HG02642 (cell line): Measurements from ENCODE around the gene CDKL5.

Source experiments
- ATAC-seq: cut with Tn5 transposase; IDR thresholded peaks from one replicate; pipeline ENCODE4 v1.9.1; 2021; ENCODE audit warnings: mild to moderate bottlenecking; ENCODE audit not compliant: unreplicated experiment, poor library complexity

The CDKL5 gene

DNA sequence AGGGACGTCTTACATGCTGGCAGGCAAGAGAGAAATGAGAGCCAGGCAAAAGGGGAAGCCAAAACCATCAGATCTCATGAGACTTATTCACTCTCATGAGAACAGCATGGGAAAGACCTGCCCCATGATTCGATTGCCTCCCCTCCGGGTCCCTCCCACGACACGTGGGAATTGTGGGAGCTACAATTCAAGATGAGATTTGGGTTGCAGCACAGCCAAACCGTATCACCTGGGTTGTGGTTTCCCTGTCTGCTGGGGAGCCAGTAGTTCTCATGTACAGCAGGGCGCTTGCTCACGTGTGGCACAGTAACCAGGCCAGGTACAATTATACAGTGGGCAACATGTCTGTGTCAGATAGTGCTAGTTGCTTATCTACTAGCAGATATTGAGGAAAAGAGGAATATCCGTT lies 257.6 kb downstream of the CDKL5 start:
- no peak for ATAC-seq

DNA sequence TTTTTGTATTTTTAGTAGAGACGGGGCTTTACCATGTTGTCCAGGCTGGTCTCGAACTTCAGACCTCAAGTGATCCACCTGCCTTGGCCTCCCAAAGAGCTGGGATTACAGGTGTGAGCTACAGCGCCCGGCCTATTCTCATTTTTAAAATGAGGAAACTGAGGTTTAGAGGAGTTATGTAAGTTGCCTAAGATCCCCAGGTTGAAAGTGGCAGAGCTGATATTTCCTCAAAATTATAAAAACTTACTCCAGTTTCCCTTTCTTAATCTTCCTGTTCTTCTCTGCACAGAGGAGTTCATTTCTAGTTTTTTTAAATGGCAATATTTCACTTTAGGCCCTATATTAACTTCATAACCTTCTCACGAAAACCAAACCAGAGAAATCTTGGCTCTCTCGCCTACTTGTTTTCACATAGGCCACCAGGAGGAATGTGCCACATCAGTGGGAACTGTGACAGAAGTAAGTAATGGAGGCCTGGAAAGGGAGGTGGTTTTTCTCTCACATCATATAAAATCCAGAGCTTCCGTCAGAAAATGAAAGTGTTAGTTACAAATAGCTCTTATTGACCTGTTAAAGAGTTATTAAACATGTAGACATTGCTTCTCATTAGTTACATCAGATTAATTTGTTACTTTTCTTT lies 262.6 kb downstream of the CDKL5 start:
- no peak for ATAC-seq

DNA sequence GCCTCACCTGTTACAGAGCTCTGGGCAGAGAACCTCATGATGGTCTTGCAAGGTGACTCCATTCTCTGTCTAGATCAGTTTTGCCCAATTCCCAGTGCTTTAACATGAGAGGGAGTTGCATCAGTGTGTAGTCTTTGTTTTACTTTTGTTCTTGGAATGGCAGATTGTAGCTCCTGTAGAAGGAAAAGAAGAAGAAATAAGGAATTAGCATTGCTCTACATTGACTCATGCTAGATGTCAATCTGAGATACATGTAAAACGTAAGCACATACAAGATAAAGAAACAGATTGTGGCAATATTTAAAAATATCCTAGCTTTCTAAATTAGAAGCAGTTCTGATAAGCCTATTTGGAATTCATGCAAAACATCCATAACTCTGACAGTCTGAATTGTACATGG lies 266.0 kb downstream of the CDKL5 start:
- ATAC-seq, result no peak

DNA sequence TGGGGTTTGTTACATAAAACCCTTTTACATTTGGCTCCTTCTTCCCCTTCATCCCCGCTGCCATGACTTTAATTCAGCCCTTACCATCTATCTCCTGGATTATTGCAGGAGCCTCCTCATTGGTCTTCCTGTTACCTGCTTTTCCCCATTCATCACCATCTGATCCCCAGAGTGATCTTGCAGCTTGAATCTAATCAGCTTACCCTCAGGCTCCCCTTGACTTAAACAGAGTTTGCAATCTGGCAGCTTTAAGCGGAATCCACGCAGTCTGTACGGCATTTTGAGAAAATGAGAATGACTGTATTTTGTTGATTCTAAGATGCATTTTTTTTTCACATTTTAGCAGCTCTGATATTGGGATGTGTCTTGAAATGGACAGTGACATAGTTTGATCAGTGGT lies 267.1 kb downstream of the CDKL5 start:
- no peak for ATAC-seq

- ATAC-seq, result no peak
Observed at GRCh38 chrX:18696653-18697052, 271.2 kb downstream of the CDKL5 start.

DNA sequence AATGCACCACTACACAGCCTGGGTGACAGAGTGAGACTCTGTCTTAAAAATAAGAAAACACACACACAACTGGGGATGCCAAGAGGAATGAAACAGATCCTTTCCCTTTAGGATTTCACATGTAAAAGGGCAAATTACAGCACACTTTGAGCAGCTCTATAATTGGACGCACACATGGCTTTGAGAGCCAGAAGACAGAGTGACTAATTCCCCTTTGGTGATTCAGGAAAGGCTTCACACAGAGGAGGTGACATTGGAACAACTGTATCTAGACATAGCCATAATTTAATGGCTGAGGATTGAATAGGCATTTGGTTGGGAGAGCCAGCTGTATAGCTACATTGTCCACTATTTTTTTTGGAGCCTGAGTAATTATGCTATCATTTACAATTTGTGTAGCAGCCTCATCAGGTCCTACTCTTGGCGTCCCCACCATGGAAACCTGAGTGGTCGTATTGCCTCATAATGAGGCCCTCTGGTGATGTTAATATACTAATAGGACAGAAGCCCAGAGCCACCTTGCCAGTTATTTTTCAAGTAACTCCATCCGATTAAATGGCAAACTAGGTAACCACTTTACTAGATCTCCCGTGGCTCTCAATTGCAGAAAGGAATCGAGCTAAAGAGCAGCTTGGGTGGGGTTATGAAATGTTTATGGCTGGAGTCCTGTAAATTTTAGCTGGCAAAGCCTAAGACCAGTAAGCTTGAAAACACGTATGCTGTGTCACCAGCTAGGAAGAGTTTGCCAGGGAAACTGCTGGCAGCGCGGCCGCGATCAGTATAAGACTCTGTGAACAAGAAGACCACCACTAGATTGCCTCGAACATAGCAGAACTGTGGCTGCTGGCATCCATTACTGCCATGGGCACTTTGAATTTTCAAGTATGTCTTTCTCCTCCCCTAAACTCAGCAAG lies 273.6 kb downstream of the CDKL5 start:
- no peak for ATAC-seq

DNA sequence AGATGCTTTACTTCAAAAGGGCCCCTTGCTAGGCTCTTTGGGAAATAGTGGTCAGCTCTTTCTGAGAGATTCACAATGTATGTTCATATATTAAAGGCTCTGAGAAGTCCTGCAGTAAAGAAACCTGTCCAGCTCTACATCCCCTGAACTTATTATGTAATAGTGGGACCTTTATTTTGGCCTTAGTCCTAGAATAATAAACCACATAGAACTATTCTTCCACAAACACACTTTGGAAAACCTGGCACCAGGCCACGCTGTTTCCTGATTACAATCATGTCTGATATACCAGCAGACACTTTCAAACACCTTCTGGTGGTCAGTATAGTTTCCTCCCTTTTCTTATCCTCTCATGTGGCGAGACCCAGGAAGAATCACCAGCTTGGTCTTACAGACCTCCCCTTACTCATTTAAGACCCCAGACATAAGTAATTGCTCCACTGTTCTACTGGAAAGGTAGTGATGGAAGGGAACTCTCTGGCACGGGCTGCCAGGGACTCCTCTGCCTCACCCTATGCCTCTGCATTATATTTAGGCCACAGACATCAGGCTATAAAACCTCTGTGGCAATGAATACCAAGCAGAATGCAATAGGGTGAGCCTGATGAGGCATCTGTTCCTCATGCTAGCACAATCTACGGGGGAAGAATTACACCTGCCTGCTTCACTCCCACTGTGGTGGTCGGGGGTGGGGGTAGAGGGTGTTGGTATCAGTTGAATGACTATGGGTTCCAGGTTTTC lies 276.4 kb downstream of the CDKL5 start:
- ATAC-seq, result no peak

- ATAC-seq, result no peak
Observed at GRCh38 chrX:18702362-18703195, 277.2 kb downstream of the CDKL5 start.
